Endothelial cell of umbilical vein (primary cell): Measurements from ENCODE around the gene MORN5. TPM values are rescaled to one million over a fixed set of nuclear protein-coding genes. Genes with fewer than 3 reads are reported as not detected.

ENCODE experiments used
- BruUV-seq: library from RNA; stranded (reverse); fragments of 400-500 nt; replicated peaks from 2 replicates; lab custom pipeline; 2021; lab: Mats Ljungman, UMichigan
- CTCF ChIA-PET: fragments of 300-600, 350-600 bp; sonication (Branson Sonifier 250); formaldehyde crosslinking; loops from one replicate; lab custom pipeline; 2021; ENCODE audit warnings: antibody characterized with exemption, inconsistent platforms; lab: Charles Lee
- POLR2A ChIA-PET: fragments of 300-600, 350-600 bp; sonication (Branson Sonifier 250); formaldehyde crosslinking; loops from one replicate; lab custom pipeline; 2021; ENCODE audit warnings: antibody characterized with exemption, inconsistent platforms; lab: Charles Lee
- DNase-seq: peaks from one replicate; pipeline ENCODE4 v3.0.0-alpha.2; 2011; ENCODE audit warnings: low read depth, low spot score
- FAIRE-seq: peaks from 2 replicates; lab custom pipeline; 2011; peaks lifted over from hg19 to GRCh38; lab: Jason Lieb, UNC
- H2AFZ ChIP-seq: 2 replicates; pipeline ENCODE4 v1.6.0; 2012; ENCODE audit warnings: low read depth, low read length, control low read depth, inconsistent platforms
- H3K27ac ChIP-seq: 2 replicates; pipeline ENCODE4 v1.5.1; 2011; ENCODE audit warnings: low read depth, mild to moderate bottlenecking, control low read depth, low read length, moderate library complexity; ENCODE audit not compliant: insufficient read depth
- H3K27me3 ChIP-seq, 2 experiments: 2 replicates each; pipeline versions ENCODE4 v1.6.0 to v1.6.1; 2011; ENCODE audit warnings: low read length in 2 of 2, mixed read lengths in 1 of 2; ENCODE audit not compliant: control insufficient read depth in 2 of 2, insufficient read depth in 2 of 2
- H3K36me3 ChIP-seq, 2 experiments: 2 replicates in 1 of 2; 3 replicates in 1 of 2; pipeline ENCODE4 v1.5.1; 2011; ENCODE audit warnings: low read length in 2 of 2, mild to moderate bottlenecking in 1 of 2, moderate library complexity in 1 of 2; ENCODE audit not compliant: control insufficient read depth in 2 of 2, insufficient read depth in 2 of 2; ENCODE audit errors: extremely low read depth in 1 of 2
- H3K4me1 ChIP-seq: 3 replicates; pipeline ENCODE4 v1.5.1; 2011; ENCODE audit warnings: mild to moderate bottlenecking, low read length; ENCODE audit not compliant: control insufficient read depth, insufficient read depth; ENCODE audit errors: extremely low read depth
- H3K4me2 ChIP-seq: 2 replicates; pipeline ENCODE4 v1.6.1; 2011; ENCODE audit warnings: low read length, control low read depth, mixed read lengths; ENCODE audit not compliant: insufficient read depth
- H3K4me3 ChIP-seq, 3 experiments: fragments of 200-600 bp in 1 of 3; sonication (generic), shearing (Covaris generic) in 1 of 3; replicated peaks in 1 of 3; 2 replicates each; pipeline ENCODE4 v1.5.1; 2011 to 2016; ENCODE audit warnings: control low read depth in 3 of 3, low read length in 3 of 3, mild to moderate bottlenecking in 2 of 3, inconsistent platforms in 1 of 3, low read depth in 1 of 3, moderate library complexity in 1 of 3; ENCODE audit not compliant: insufficient read depth in 1 of 3
- H3K79me2 ChIP-seq: 2 replicates; pipeline ENCODE4 v1.6.0; 2012; ENCODE audit warnings: low read length, inconsistent platforms; ENCODE audit not compliant: control insufficient read depth, insufficient read depth
- H3K9ac ChIP-seq: replicated peaks from 2 replicates; pipeline ENCODE3; 2011; ENCODE audit warnings: low read length, control low read depth; ENCODE audit not compliant: insufficient read depth; ENCODE audit errors: extremely low read depth
- H3K9me1 ChIP-seq: replicated peaks from 3 replicates; pipeline ENCODE4 v1.6.0; 2011; ENCODE audit warnings: mild to moderate bottlenecking, low read length; ENCODE audit not compliant: control insufficient read depth, insufficient read depth; ENCODE audit errors: extremely low read depth
- H3K9me3 ChIP-seq: replicated peaks from 2 replicates; pipeline ENCODE4 v1.5.1; 2012; ENCODE audit warnings: low read length, inconsistent platforms; ENCODE audit not compliant: control insufficient read depth, insufficient read depth
- H4K20me1 ChIP-seq: replicated peaks from 2 replicates; pipeline ENCODE3; 2011; ENCODE audit warnings: mild to moderate bottlenecking, low read length; ENCODE audit not compliant: control insufficient read depth, insufficient read depth; ENCODE audit errors: extremely low read depth
- EZH2 ChIP-seq: IDR thresholded peaks from 2 replicates; pipeline ENCODE4 v1.6.1; 2012; ENCODE audit warnings: borderline replicate concordance, low read depth, mild to moderate bottlenecking, moderate library complexity, low read length, inconsistent platforms; ENCODE audit not compliant: severe bottlenecking
- FOS ChIP-seq: IDR thresholded peaks from 2 replicates; pipeline ENCODE4 v1.6.1; 2011; ENCODE audit warnings: mild to moderate bottlenecking, low read length, moderate library complexity, borderline replicate concordance; ENCODE audit not compliant: insufficient read depth
- GATA2 ChIP-seq: IDR thresholded peaks from 2 replicates; pipeline ENCODE4 v1.7.0; 2011; ENCODE audit warnings: low read depth, mild to moderate bottlenecking, moderate library complexity, mixed read lengths, low read length; ENCODE audit not compliant: insufficient read length, insufficient read depth
- JUN ChIP-seq: IDR thresholded peaks from 2 replicates; pipeline ENCODE4 v1.6.1; 2011; ENCODE audit warnings: borderline replicate concordance, low read depth; ENCODE audit not compliant: insufficient read length, insufficient read depth
- MYC ChIP-seq: IDR thresholded peaks from one replicate; pipeline ENCODE4 v1.6.1; 2011; ENCODE audit warnings: mild to moderate bottlenecking, low read depth, low read length
- POLR2A ChIP-seq: IDR thresholded peaks from 2 replicates; pipeline ENCODE4 v1.6.1; 2012; ENCODE audit warnings: low read depth, mild to moderate bottlenecking, control low read depth, low read length
- POLR2AphosphoS5 ChIP-seq: IDR thresholded peaks from 2 replicates; pipeline ENCODE4 v1.6.1; 2012; ENCODE audit warnings: low read depth, mild to moderate bottlenecking, control low read depth, low read length, moderate library complexity; ENCODE audit not compliant: insufficient read depth
- dilution Hi-C: fragments of 300-500 bp; cut with MboI; formaldehyde crosslinking; loops from one replicate; pipeline ENCODE4 v1.15.0; 2019; ENCODE audit warnings: low sequenced_read_pairs; ENCODE audit not compliant: extremely low pct_ligation_motif_present
- intact Hi-C: fragments of 100-400 bp; cut with micrococcal nuclease; formaldehyde crosslinking; loops from one replicate; pipeline ENCODE4 v1.10.0; 2022
- polyA plus RNA-seq, 4 experiments: library from polyadenylated mRNA; depleted of rRNA in 3 of 4; stranded (reverse) in 3 of 4; unstranded in 1 of 4; fragments of >200 nt; gene quantifications; 2 replicates each; pipeline versions ENCODE4 v1.2.1 to v1.2.3, GENCODE V29; 2011 to 2012; ENCODE audit warnings: missing spikeins in 1 of 4
- total RNA-seq: library from RNA; stranded (reverse); gene quantifications from 2 replicates; pipeline ENCODE4 v1.2.3, GENCODE V29; 2021
- TF ChIP-seq, protein P1 (sequence below): IDR thresholded peaks from 2 replicates; pipeline ENCODE4 v1.6.1; 2011; ENCODE audit not compliant: insufficient read depth, insufficient read length
- TF ChIP-seq, protein P2 (sequence below), 2 donors: IDR thresholded peaks; 1 replicate in 1 of 2; 2 replicates in 1 of 2; pipeline ENCODE4 v1.5.1; 2011; ENCODE audit warnings: low read length in 2 of 2, mild to moderate bottlenecking in 2 of 2, moderate library complexity in 2 of 2, control low read depth in 1 of 2, inconsistent platforms in 1 of 2, low read depth in 1 of 2; ENCODE audit not compliant: insufficient read depth in 1 of 2; ENCODE audit errors: extremely low read depth in 1 of 2

MORN5 gene
- total and polyA plus RNA-seq, 2 donors (not counting 3 experiments of a cell fraction or from before 2014, with no cell fraction given) = not detected

DNA sequence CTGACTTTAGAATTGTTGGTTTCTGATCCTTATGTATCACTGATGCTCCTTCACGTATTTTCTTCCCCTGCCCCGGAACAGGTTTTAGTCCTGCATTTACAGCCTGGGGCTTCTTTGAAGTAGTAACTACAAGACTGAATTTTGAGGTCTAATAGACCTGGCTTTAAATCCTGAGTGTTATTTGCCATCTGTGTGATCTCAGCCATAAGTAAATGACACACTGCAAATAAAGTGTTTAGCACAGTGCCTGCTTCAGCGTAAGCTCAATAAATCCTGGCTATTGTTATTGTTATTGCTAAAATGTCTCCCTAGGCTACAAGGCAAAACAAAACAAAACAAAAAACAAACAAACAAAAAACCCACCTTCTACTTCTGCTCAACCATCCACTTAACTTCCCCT, 84.6 kb downstream of the MORN5 start:
- TF ChIP-seq JUN (no peak), GATA2 (no peak), FOS (no peak), EZH2 (no peak), MYC (no peak), POLR2A (no peak), POLR2AphosphoS5 (no peak)
- TF ChIP-seq, protein P1, sequence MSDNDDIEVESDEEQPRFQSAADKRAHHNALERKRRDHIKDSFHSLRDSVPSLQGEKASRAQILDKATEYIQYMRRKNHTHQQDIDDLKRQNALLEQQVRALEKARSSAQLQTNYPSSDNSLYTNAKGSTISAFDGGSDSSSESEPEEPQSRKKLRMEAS = no peak
- TF ChIP-seq, protein P2, sequence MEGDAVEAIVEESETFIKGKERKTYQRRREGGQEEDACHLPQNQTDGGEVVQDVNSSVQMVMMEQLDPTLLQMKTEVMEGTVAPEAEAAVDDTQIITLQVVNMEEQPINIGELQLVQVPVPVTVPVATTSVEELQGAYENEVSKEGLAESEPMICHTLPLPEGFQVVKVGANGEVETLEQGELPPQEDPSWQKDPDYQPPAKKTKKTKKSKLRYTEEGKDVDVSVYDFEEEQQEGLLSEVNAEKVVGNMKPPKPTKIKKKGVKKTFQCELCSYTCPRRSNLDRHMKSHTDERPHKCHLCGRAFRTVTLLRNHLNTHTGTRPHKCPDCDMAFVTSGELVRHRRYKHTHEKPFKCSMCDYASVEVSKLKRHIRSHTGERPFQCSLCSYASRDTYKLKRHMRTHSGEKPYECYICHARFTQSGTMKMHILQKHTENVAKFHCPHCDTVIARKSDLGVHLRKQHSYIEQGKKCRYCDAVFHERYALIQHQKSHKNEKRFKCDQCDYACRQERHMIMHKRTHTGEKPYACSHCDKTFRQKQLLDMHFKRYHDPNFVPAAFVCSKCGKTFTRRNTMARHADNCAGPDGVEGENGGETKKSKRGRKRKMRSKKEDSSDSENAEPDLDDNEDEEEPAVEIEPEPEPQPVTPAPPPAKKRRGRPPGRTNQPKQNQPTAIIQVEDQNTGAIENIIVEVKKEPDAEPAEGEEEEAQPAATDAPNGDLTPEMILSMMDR (IDR thresholded peaks at IDR 0.05; ENCODE audit: extremely low read depth in 1 of 2, insufficient read depth in 1 of 2, low read depth in 1 of 2, low read length in 2 of 2) = no peak
- peaks cover 18 to 22% of the 10 kb centered on the region in 2 experiments for H3K36me3 ChIP-seq
- no peak overlapping the region for H3K4me3 ChIP-seq
- H3K4me2 ChIP-seq = no peak overlapping the region
- dilution Hi-C loops (no loop called here), intact Hi-C loops (no loop called here)
- peaks cover 15% of the 10 kb centered on the region for H3K4me1 ChIP-seq
- no peaks in the 10 kb centered on the region for H3K9me1 ChIP-seq
- FAIRE-seq (no peak), DNase-seq (no peak)
- H3K79me2 ChIP-seq = no peaks in the 10 kb centered on the region
- H3K9ac ChIP-seq = no peak overlapping the region
- no peaks in the 10 kb centered on the region for H3K9me3 ChIP-seq
- no TSS peak for BruUV-seq
- no peak overlapping the region for H3K27ac ChIP-seq
- H4K20me1 ChIP-seq = no peaks in the 10 kb centered on the region
- ChIA-PET CTCF (no interaction called here), POLR2A (no interaction called here)
- H2AFZ ChIP-seq = no peak overlapping the region
- H3K27me3 ChIP-seq = no peaks in the 10 kb centered on the region
